DOHH2 (cell line): ENCODE data around the gene HOXB7.

ENCODE experiments used
- H3F3A ChIP-seq: fragments of 200-600 bp; sonication (generic), shearing (Covaris generic); 2 replicates; pipeline ENCODE4 v1.6.0; 2016; ENCODE audit warnings: antibody characterized with exemption, mild to moderate bottlenecking; ENCODE audit not compliant: control insufficient read depth, insufficient read depth
- H3K27ac ChIP-seq: fragments of 200-600 bp; sonication (generic); 2 replicates; pipeline ENCODE4 v1.5.1; 2014; ENCODE audit warnings: low read depth, mild to moderate bottlenecking, low read length, moderate library complexity
- H3K27me3 ChIP-seq: fragments of 200-600 bp; sonication (generic); 2 replicates; pipeline ENCODE4 v1.6.1; 2014; ENCODE audit warnings: mild to moderate bottlenecking, low read length, mixed read lengths; ENCODE audit not compliant: control insufficient read depth
- H3K36me3 ChIP-seq: fragments of 200-600 bp; sonication (generic); 2 replicates; pipeline ENCODE4 v1.6.1; 2014; ENCODE audit warnings: mild to moderate bottlenecking, low read length, moderate library complexity, mixed read lengths; ENCODE audit not compliant: control insufficient read depth
- H3K4me1 ChIP-seq: fragments of 200-600 bp; sonication (generic); 2 replicates; pipeline ENCODE4 v1.6.1; 2014; ENCODE audit warnings: mild to moderate bottlenecking, low read length, mixed read lengths; ENCODE audit not compliant: control insufficient read depth
- H3K4me2 ChIP-seq: fragments of 200-600 bp; sonication (generic); 2 replicates; pipeline ENCODE4 v1.6.0; 2014; ENCODE audit warnings: mild to moderate bottlenecking, low read length, moderate library complexity
- H3K4me3 ChIP-seq: fragments of 200-600 bp; sonication (generic); 2 replicates; pipeline ENCODE4 v1.5.1; 2014; ENCODE audit warnings: mild to moderate bottlenecking, low read length, mixed read lengths
- H3K79me2 ChIP-seq: fragments of 200-600 bp; sonication (generic); 2 replicates; pipeline ENCODE4 v1.6.1; 2014; ENCODE audit warnings: mild to moderate bottlenecking, low read length, mixed read lengths; ENCODE audit not compliant: control insufficient read depth
- H3K9me2 ChIP-seq: fragments of 200-600 bp; sonication (generic); replicated peaks from 2 replicates; pipeline ENCODE4 v1.6.1; 2014; ENCODE audit warnings: mild to moderate bottlenecking, low read length, mixed read lengths; ENCODE audit not compliant: control insufficient read depth
- H3K9me3 ChIP-seq: fragments of 200-600 bp; sonication (generic); 2 replicates; pipeline ENCODE4 v1.6.1; 2014; ENCODE audit warnings: antibody characterized with exemption, low read length, mixed read lengths; ENCODE audit not compliant: control insufficient read depth, insufficient read depth
- H4K20me1 ChIP-seq: fragments of 200-600 bp; sonication (generic); 2 replicates; pipeline ENCODE4 v1.6.0; 2014; ENCODE audit warnings: low read depth, mild to moderate bottlenecking, antibody characterized with exemption, low read length, moderate library complexity; ENCODE audit not compliant: control insufficient read depth, insufficient read depth
- CTCF ChIP-seq: fragments of 200-600 bp; sonication (generic); IDR thresholded peaks from one replicate; pipeline ENCODE4 v1.5.1; 2014; ENCODE audit warnings: antibody characterized with exemption, mild to moderate bottlenecking, low read depth, low read length; ENCODE audit not compliant: poor library complexity, severe bottlenecking
- EZH2phosphoT487 ChIP-seq: fragments of 200-600 bp; sonication (generic); IDR thresholded peaks from 2 replicates; pipeline ENCODE4 v1.6.1; 2017; ENCODE audit warnings: borderline replicate concordance, mild to moderate bottlenecking, antibody characterized with exemption, low read length, moderate library complexity, mixed read lengths

The HOXB7 gene

GRCh38 chr17:48571826-48572417, 38.9 kb downstream of the HOXB7 start:
- Histone ChIP-seq H3K36me3 (peaks cover 4% of the 10 kb centered on the region; the same call in 1 of the 2 replicates), H3K4me2 (no peak overlapping the region), H3K9me2 (no peaks in the 10 kb centered on the region), H3K4me1 (peaks cover 3% of the 10 kb centered on the region), H3K27ac (no peak overlapping the region), H3F3A (no peaks in the 10 kb centered on the region), H3K4me3 (no peak overlapping the region), H3K27me3 (no peaks in the 10 kb centered on the region), H4K20me1 (no peaks in the 10 kb centered on the region), H3K9me3 (no peaks in the 10 kb centered on the region), H3K79me2 (peaks cover 3% of the 10 kb centered on the region)
- no peak for TF ChIP-seq CTCF
- TF ChIP-seq EZH2phosphoT487, result no peak

- H3K36me3 ChIP-seq, result peaks cover 4% of the 10 kb centered on the region; the same call in 1 of the 2 replicates
- no peak overlapping the region for H3K27ac ChIP-seq
- no peaks in the 10 kb centered on the region for H4K20me1 ChIP-seq
- no peaks in the 10 kb centered on the region for H3F3A ChIP-seq
- no peaks in the 10 kb centered on the region for H3K27me3 ChIP-seq
- H3K4me1 ChIP-seq, result no peaks in the 10 kb centered on the region
- no peaks in the 10 kb centered on the region for H3K9me2 ChIP-seq
- no peak overlapping the region for H3K4me2 ChIP-seq
- H3K4me3 ChIP-seq, result no peak overlapping the region
- TF ChIP-seq EZH2phosphoT487, result no peak
- TF ChIP-seq CTCF, result no peak
- no peaks in the 10 kb centered on the region for H3K79me2 ChIP-seq
- no peaks in the 10 kb centered on the region for H3K9me3 ChIP-seq
Observed at GRCh38 chr17:48571024-48571818, 39.6 kb downstream of the HOXB7 start.

GRCh38 chr17:48570325-48571023, 40.3 kb downstream of the HOXB7 start:
- Histone ChIP-seq H3K36me3 (no peaks in the 10 kb centered on the region; the same call in 1 of the 2 replicates), H3K9me2 (no peaks in the 10 kb centered on the region), H3K9me3 (no peaks in the 10 kb centered on the region), H3K79me2 (no peaks in the 10 kb centered on the region), H3K27me3 (no peaks in the 10 kb centered on the region), H3K4me1 (no peaks in the 10 kb centered on the region), H4K20me1 (no peaks in the 10 kb centered on the region), H3K27ac (no peak overlapping the region), H3K4me3 (no peak overlapping the region), H3K4me2 (no peak overlapping the region), H3F3A (no peaks in the 10 kb centered on the region)
- TF ChIP-seq EZH2phosphoT487 (no peak), CTCF (no peak)
